ENCODE results near the gene CHAD.
"Not testable (repeated sequence)": the region's sequence is repeated elsewhere in the genome, so short reads cannot be mapped to it uniquely, and the experiment has no call there.

Gene CHAD

GRCh38 chr17:50432125-50432762 is 36.4 kb downstream of the CHAD start:
- in situ Hi-C loops (cut with HindIII; ENCODE audit: low sequenced_read_pairs): no loop called here
- no peak for TF ChIP-seq CTCF (IDR thresholded peaks at IDR 0.05; ENCODE audit: low read depth, low read length, missing control alignments)

DNA sequence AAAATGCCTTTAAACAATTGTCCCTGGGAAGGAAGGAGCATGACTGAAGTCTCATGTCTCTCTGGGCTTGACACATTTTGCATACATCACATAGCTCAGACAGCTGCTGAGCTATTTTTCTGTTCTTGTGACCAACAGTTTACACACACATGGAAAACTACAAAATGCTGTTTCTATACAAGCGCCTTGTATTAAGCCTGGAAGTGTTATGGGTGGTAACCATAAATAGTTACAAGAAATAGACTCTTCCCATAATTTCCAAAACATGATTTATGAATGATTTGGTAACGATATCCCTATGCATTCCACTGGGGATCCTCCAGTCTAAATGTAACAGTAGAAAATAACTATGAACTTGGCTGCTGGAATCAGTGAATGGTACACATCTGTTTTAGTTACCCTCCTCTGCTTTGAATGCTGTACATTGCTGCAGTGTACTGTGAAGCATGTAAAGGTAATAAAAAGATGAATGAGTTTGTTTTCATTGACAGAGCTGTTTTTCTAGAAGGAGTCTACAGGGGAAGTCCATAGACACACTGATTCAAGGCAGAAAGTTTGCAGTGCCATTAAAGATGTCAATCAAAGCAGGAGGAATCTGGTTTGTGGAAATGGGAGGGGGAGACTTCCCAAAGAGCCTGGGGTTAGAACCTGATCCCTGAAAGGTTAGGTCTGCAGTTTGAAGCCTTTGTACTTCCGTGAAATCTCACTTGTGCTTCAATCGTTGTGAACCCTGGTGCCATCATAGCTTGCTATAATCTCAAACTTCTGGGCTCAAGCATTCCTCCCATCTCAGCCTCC is 37.7 kb downstream of the CHAD start:
- no peak overlapping the region for H3K4me3 ChIP-seq (ENCODE audit: low read depth, low read length)
- DNase-seq (ENCODE audit: low read depth): no peak
- no peak for TF ChIP-seq CTCF (IDR thresholded peaks at IDR 0.05; ENCODE audit: low read depth, low read length, missing control alignments)
- in situ Hi-C loops (cut with HindIII; ENCODE audit: low sequenced_read_pairs): no loop called here

More at GRCh38 chr17:50432125-50432762, 36.4 kb downstream of the CHAD start:
- no peak for DNase-seq (ENCODE audit: low read depth)
- no peak overlapping the region for H3K4me3 ChIP-seq (ENCODE audit: low read depth, low read length)

- DNase-seq (ENCODE audit: low read depth): no peak
- TF ChIP-seq CTCF (IDR thresholded peaks at IDR 0.05; ENCODE audit: low read depth, low read length, missing control alignments): no peak
- in situ Hi-C loops (cut with HindIII; ENCODE audit: low sequenced_read_pairs): no loop called here
- H3K4me3 ChIP-seq (ENCODE audit: low read depth, low read length): no peak overlapping the region
Measured at GRCh38 chr17:50429793-50430192, 38.9 kb downstream of the CHAD start.

GRCh38 chr17:50428831-50429424 is 39.8 kb downstream of the CHAD start:
- in situ Hi-C loops (cut with HindIII; ENCODE audit: low sequenced_read_pairs): no loop called here
- no peak overlapping the region for H3K4me3 ChIP-seq (ENCODE audit: low read depth, low read length)
- no peak for TF ChIP-seq CTCF (IDR thresholded peaks at IDR 0.05; ENCODE audit: low read depth, low read length, missing control alignments)
- no peak for DNase-seq (ENCODE audit: low read depth)

DNA sequence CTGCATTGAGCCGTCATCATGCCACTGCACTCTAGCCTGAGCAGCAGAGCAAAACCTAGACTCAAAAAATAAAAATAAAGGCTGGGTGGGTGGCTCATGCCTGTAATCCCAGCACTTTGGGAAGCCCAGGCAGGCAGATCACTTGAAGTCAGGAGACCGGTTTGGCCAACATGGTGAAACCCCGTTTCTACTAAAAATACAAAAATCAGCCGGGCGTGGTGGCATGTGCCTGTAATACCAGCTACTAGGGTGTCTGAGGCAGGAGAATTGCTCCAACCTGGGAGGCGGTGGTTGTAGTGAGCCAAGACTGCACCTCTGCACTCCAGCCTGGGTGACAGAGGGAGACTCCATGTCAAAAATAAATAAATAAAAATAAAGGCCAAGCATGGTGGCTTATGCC is 40.6 kb downstream of the CHAD start:
- in situ Hi-C loops (cut with HindIII; ENCODE audit: low sequenced_read_pairs); DNase-seq (ENCODE audit: low read depth); H3K4me3 ChIP-seq (ENCODE audit: low read depth, low read length): not testable (repeated sequence)

DNA sequence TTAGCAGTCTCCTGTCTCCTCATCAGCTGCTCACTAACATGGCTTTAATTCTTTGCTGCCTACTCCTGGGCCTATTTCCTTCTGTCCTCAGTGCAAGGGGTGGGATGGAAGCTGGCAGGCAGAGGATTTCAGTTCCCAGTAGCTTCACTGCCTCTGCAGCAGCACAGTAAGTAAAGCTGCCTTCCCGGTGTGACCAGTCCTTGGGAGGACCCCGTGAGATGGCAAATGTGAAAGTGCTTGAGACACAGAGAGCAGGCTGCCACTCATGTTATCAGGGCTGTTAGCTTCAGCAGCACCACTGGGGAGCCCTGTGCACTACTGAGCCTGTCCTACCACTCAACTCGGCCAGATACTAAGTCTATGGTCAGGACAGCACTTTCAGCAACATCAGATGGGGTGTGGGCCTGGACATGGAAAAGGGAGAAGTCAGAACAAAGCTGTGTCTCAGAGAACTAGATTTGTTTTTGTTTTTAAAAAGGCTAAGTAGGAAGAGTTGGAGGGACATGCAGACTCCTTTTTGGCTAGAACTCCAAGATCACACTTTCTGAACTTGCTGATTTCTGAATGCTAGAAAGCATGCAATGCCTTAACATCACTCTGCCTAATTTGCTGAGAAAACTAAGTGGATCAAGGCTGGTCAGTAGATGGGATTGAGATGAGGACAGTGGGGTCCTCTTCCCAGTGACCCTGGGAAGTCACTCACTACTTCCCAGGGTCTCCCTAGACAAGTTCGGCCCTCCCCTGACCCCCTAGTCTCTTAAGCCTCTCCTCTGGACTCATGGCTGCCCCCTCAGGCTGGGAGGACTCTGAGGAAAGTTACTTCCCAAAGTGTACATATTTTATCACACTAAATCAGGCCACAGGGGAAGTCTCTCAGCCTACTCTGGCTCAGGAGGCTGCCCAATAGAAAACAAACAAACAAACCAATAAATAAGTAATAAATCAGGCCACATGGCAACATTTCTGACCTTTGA is 41.6 kb downstream of the CHAD start:
- in situ Hi-C loops (cut with HindIII; ENCODE audit: low sequenced_read_pairs): no loop called here
- peak overlapping the region; percentile 57 for H3K4me3 ChIP-seq (ENCODE audit: low read depth, low read length)
- no peak for TF ChIP-seq CTCF (IDR thresholded peaks at IDR 0.05; ENCODE audit: low read depth, low read length, missing control alignments)
- no peak for DNase-seq (ENCODE audit: low read depth)
